DMS 273 (cell line): ENCODE data around the gene ESR1.

Experiments
- DNase-seq: peaks from one replicate; lab custom pipeline; 2025; ENCODE audit not compliant: unreplicated experiment; lab: John Stamatoyannopoulos, UW

ESR1 gene

DNA sequence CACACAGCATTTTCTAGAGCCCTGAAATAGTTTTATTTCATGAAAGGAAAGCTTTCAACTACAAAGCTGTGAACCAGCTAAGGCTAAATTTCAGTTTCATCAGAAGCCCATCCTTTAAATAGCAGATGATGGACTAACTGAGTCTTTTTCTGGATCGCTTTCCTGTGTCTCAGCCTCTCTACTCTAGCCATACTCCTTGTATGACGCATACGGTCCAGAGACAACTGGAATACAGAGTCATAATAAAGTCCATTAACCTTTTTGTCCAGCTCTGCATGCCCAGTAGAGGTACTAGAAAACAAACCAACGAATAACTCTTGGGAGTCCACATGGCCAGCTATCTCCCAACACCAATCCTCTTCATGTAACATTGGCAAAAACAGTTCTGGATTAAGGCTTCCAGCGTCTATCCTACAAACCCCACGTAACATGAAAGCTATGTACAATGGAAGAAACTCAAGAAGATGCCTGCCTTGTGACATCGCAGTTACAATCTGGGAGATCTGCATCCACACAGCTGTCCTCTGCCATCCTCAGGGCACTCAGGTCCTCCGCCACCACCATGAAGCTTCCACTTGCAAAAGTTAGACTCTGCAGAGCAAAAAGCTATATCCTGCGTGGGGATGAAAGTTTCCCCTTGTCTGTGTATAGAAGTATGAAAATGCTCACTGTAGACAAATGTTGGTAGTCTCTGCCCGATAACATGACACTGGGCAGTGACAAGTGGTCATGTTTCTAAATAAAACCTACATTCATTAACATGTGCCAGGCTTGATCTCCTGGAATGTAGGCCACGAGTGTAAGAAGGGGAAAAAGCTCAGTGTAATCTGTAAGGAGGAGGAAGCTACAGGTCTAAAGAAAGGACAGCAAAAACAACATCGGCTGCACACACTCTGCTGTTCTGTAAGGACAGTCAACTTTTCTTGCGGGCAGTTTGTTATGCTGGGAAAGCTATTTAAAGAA, 360.4 kb downstream of the ESR1 start:
- no peak for DNase-seq

DNA sequence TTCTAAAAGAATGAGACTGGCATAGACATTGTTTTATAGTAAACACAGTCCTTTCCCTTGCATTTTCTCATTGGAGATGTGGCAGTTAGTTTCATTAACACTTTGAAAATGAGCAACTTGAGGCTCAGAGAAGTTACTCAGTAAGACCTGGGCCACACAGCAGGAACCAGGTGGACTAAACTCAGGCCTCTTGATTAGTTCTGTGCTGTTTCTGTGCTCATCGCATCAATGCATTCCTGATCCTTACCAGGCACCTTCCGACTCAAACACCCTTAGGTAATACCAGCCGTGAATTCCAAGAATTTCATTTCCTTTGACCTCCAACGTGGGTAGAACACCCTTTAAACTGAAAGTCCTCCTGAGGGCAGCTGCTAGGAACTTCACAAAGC, 362.8 kb downstream of the ESR1 start:
- DNase-seq = no peak

DNA sequence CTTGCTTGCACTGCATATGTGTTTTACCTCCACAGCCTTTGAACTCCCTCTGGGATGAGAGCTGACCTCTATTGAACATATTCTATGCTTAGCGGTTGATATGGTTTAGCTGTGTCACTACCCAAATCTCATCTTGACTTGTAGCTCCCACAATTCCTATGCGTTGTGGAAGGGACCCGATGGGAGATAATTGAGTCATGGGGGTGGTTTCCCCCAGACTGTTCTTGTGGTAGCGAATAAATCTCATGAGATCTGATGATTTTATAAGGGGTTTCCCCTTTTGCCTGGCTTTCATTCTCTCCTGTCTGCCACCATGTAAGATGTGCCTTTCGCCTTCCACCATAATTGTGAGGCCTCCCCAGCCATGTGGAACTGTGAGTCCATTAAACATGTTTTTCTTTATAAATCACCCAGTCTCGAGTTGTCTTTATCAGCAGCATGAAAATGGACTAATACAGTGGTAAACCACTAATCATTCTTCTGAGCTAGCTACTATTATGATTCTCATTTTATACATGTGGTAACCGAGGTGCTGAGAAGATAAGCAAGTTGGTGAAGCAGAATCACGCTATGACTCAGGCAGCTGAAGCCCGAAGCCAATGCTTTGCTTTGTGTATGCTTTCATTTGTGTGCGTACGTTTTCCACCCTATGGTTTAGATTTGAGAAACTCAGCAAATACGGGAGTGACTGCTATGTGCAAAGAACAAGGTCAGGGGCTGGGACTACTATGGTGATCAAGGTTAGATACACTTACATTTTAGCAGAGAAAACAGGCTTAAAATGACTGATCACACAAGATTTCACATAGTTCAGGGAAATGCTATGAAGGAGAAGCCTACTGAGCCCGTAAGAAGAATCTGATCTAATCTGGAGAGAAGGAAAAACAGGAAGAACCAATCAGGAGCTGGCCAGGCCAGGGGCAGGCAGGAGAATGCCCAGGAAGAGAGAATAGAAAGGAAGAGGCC, 363.5 kb downstream of the ESR1 start:
- DNase-seq = no peak

DNA sequence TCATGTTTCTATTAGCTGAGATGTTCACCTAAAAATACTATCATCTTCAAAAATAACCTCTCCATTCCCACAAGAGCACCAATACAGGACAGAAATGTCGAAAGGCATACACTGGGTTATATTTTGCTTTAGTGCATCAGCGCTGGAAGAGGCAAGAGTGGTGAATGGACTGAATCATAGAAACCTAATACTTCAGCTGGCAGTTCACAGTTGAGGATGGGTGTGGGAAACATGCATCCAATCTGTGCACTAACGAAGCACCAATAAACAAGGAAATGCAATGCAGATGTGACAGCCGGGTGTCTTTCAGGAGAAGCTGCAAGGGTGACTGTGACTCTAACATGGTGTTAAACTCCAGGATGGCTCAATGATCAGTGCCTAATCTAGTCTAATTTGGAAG, 365.8 kb downstream of the ESR1 start:
- no peak for DNase-seq

DNA sequence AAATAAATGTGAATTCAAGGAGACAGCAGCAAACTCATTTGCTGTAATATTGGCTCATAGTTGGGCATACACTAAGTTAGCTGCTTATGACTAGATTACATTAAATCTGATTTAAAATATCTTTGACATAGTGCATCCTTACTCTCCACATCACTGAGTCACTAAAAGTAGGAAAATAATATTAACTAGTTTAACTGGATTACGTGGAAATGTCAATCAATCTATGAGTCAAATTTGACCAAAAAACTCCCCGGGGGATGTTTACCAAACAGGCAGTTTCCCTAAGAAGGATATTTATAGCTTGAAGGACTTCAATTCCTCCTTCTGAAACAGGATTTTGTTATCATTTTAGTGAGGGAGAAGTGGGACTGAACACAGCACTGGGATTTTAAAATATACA, 366.5 kb downstream of the ESR1 start:
- DNase-seq = no peak

DNA sequence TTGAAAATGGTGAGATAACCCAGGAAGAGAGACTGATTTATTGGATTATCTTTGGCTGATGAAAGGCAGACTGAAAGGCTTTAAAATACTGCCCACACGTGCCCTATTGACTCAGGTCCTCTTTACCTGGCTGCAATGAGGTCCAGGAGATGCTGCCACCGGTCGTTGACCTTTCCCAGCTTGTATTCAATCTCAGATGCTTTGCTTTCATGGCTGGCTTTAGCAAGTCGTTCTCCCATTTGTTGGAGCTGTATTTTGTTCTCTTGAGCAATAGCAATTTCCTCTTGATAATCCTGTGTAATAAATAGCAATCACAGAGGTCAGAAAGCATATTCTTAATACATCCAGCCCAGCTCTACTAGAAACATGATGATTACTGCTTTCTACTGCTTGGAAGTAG, 368.8 kb downstream of the ESR1 start:
- DNase-seq = no peak
